RKO (cell line): Measurements from ENCODE around the gene ANK2.
A peak's percentile ranks its signal among the peaks of the same experiment; 100 is the strongest.

ENCODE experiments used
- DNase-seq: peaks from one replicate; pipeline ENCODE4 v3.0.0-alpha.2; 2016; ENCODE audit warnings: low spot score

ANK2 gene

DNA sequence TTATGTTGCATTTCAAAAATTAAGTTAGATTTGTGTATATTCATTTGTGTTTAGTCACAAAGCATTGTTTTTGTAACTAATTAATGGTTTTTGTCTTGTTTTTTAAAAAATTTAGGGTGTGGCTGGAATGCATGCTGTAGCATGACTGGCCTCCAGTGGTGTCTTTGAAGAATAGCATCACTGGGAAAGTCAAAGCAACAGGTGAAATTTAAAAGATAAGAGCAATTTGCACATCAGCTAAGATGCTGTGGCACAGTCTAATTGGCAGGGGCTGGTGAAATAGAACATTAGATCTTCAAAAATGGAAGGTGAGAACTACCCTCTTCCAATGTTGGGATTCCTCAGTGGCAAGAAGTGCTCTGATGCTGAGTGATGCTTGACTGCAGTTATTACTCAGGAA lies 45.3 kb downstream of the ANK2 start:
- DNase-seq, result peak; percentile 41

DNA sequence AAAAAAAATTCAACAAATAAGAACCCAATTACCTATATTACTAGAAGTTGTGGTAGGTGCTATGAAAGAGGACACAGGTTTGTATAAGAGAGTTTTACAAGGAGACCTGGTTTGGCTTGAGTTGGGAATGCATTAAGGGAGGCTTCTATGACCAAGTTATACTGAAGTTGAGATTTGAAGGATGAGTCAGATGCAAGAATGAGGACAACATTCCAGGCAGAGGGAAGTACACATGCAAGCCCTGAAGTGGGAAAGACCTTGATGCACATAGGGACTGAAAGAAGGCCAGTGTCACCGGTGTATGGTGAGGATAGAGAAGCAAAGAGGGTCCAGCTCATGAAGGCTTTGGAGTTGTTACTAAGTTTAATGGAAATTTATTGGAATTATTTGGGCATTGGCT lies 52.2 kb downstream of the ANK2 start:
- peak; percentile 12 for DNase-seq

DNA sequence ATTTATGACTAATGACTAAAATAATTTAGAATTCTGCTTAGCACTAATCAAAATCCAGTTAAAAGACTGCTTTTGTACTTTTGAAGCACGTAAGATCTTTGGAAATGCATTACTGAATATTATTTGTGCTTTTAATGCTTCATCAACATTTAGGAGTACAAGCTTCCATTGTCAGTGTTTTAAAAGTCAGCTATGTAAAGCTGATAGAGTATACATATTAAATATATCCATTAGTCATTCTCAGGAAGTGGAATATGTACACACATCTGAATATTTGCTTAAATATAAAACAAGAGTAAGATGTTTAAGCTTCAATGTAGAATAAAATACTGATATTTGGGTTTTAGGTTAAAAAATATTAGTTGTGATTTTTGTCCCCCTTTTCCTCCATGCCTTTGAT lies 54.1 kb downstream of the ANK2 start:
- no peak for DNase-seq

GRCh38 chr4:113106108-113106507 lies 56.7 kb downstream of the ANK2 start:
- DNase-seq, result peak; percentile 63

- DNase-seq, result no peak
These were observed 59.8 kb downstream of the ANK2 start for GRCh38 chr4:113109106-113109718.

GRCh38 chr4:113112338-113112978 lies 63.0 kb downstream of the ANK2 start:
- no peak for DNase-seq

DNA sequence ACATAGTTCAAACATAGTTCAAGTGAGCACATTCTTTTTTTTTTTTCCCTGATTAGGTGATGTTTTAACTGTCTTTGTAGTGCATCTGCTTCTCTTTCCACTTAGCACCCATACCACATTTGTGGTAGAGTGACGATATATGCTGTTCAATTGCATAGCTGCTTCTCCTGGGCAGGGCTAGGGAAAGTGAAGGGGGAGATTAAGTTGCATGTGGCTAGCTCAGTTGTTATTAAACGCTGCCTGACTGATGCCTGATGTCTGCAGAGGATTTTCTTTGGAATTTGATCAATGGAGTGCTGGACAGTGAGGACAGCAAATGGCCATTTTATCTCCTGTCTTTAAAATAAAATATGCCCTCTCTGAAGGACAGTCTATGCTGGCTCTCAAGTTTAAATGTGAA lies 63.7 kb downstream of the ANK2 start:
- DNase-seq, result no peak

DNA sequence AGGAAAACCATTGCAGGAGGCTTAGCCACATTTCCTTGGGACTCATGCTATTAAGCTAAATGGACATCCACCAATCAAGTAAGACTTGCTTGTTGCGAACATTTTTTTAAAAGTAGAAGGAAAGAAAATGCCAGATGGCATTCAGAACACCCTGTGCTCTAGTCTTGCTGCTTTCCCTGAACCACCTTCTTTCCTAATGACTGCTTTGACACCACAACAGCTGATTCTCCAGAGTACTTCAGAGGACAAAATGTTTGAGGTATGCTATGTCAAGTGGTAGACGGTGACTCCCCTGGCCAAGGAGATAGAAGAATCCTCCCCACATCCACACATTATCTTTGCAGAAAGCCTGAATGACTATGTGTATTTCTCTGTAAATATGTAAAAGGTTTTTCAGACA lies 65.4 kb downstream of the ANK2 start:
- no peak for DNase-seq

DNA sequence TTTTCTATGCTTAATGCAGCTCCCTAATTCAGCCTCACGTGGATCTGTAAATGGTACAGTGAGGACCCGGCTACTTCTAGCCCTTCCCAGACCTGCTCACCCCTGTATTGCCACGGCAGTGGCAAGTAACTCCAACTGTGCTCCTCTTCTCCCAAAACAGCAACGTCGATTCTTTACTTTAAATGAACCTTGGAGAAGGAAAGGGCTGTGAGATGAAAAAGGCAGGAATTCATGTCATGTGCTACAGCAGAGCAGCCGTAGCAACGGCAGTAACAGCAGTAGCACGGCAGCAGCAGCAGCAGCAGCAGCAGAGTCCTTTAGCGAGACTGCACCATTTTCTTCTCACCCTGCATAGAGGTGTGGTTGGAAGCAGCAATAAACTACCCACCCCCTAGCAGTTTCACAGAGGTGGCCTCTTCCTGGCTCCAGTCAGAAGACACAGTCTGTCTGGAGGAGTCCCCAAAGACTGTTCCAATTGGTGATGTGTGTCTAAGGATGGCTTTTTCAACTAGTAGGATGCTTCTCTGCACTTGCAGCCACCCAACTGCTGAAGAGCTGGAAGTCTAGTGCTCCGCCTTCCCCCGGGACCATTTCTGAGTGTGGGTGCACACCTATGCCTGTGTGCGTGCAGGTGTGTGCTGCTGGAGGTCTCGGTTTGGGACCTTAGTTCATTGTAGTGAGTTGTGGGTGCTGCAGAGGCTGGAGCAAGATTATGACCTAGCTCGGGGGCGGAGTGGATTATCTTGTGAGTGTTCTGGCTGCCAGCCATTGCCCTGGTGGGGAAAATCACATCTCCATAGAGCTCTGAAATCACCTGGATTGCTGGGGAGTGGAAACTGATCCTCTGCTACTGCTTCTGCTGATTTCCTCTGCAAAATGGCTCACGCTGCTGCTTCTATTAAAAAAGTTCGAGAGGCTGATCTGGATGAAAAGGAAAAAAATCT lies 67.2 kb downstream of the ANK2 start:
- no peak for DNase-seq

- DNase-seq, result no peak
These were observed 67.9 kb downstream of the ANK2 start for GRCh38 chr4:113117358-113117702.

DNA sequence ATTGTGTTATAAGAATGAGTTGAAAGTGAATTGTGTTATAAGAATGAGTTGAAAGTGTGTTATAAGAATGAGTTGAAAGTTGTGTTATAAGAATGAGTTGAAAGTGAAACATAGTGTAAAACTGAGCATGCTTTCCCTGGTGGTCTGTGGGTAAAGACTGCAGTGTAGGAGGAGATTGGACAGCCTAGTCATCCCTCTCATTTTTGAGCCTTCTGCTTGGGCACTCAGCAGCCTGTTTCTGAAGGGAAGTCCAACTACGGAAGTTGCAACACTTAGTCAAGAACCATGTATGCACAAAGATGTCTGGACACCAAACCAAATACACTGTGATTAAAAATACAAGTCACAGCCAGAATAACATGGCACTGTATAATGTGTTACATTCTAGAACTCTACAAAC lies 72.6 kb downstream of the ANK2 start:
- no peak for DNase-seq

DNA sequence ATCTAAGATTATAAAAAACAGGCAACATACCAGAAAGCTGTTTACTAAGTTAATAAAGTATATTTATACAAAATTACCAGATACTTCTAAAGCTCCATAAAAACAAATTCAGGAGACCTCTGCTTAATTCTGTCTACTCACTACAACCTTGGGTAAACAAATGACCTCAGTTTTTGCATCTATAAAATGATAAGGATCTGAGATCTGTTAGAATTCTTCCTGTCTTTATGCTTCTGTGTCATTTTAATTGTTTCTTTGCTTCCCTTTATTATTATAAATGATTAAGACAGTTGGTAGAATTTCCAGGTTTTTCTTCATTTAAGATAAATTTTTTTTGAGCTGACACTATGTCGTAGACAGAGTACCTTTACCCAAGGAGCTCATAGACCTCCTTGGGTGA lies 76.0 kb downstream of the ANK2 start:
- no peak for DNase-seq

GRCh38 chr4:113131136-113131535 lies 81.7 kb downstream of the ANK2 start:
- no peak for DNase-seq

DNA sequence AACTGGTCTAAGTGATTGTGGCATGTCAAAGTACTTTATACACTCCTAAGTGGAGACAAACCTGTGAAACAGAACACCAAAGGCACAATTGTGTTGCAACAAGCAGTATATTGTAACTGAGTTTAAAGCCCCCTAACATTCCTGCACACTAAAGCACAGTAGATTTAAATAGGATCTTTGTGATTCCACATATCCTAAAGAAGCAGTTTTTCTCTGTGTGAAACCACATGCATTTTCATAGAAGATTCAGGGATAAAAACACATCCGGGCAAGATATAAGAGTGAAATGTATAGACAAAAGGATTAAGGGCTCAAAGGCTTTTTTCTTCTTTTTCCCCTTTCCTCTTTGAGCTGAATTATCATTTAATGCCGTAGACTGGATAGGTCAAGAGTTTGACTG lies 82.2 kb downstream of the ANK2 start:
- DNase-seq, result no peak

DNA sequence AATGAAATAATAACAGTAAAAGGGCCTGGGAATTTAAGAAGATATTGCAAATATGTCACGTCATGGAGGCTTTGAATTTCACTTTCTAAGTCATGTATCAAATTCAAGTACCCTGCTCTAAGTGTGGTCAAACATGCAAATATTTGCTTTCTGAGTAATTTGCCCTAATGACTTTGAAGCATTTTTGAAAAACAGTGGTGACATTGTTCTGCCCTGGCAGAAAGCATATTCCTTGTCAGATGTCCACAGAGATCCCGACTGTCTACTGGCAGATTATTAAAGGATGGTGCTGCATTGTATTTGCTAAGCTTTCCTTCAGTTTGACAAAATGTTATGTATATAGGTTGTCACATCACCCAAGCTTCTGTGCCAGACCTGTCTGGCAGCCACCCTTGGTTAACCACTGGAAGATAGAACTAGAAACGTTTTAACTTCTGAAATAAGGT lies 92.5 kb downstream of the ANK2 start:
- DNase-seq, result peak; percentile 5

DNA sequence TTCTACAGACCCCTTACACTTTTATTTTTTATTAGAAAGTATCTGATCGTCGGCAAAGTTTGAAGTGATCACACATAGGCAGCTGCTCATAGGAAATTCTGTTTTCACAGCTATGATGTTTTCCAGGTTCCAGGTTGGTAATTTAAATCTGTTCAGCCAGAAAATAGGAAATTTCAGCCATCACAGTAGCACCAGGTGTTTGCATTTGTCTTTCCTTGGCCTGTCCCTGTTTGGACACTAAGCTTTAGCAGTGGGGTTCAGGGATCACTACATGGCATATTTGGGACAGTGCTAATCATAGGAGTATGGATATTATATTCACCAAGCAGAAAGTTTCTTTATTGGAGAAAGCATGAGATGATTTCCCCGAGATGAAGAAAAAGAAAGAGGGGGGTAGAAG lies 92.9 kb downstream of the ANK2 start:
- DNase-seq, result no peak

- no peak for DNase-seq
These were observed 94.6 kb downstream of the ANK2 start for GRCh38 chr4:113144091-113144490.

DNA sequence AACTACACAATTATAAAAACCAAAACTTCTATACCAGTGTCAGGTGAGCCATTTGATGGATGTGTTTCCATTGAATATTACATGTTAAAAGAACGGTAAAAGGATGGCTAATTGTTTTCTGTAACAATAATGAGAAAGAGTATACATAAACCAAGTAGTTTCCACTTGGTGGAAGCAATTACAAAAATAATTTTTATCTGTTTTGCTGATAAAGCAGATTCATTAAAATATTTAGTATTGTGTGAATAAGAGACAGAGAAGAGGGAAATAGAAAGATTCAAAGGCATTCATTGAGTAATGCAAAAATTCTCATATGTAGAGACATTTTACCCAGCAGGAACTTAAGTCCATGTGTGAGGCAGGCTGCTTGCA lies 95.7 kb downstream of the ANK2 start:
- DNase-seq, result no peak

DNA sequence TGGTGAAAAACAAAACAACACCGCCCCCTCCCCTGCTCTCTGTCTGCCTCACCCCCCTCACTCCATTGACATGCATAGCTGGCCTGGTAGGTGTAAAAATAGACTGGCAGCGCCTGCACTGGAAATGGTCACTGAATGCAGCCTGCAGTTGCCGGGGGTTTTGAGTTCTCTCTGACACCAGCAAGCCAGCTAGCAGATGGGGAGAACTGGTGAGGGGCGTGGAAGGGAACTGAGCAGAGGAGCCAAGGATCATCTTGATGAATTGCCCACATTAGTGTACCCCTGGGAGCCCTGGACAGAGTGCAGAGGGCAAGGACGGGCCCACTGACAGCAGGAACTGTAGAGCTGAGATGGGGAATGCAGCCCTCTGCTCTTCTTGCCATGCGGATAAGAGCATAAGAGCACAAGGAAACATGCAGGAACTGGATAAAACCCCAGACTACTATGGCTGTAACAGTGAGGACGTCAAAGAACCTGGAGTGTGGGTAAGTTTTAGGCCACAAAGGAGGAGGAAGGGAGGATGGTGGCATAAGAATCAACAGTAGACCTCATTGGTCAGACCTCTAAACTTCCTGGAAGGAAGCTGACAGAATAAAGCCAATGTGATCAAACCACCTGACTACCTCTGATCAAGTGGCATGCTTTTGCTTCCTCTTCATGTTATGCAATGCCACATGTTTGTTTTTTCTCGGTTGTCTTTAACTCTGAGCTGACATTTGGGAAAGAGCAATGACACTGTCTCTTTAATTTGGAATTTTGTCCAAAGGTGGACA lies 96.3 kb downstream of the ANK2 start:
- no peak for DNase-seq

DNA sequence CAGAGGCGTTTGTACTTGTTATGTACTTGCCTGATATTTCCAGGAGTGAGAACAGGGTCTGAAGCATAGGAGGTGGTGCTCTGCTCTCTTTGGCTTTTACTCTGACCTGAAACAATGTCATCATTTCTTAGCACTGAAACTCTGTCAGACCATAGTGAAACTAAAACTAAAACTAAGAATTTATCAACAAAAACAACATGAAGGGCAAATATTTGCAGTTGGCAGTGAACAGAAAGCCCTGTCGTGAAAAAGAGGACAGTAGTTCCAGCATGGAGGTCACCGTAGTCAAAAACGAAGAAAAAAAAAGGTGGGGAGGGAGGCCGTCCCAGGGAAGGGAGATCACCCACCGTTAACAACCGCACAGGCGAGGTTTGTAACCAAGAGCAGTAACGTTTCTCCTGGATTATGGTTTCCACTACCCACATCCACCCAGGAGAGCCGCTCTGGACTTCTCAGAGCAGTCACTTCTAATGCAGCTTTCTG lies 97.5 kb downstream of the ANK2 start:
- no peak for DNase-seq

DNA sequence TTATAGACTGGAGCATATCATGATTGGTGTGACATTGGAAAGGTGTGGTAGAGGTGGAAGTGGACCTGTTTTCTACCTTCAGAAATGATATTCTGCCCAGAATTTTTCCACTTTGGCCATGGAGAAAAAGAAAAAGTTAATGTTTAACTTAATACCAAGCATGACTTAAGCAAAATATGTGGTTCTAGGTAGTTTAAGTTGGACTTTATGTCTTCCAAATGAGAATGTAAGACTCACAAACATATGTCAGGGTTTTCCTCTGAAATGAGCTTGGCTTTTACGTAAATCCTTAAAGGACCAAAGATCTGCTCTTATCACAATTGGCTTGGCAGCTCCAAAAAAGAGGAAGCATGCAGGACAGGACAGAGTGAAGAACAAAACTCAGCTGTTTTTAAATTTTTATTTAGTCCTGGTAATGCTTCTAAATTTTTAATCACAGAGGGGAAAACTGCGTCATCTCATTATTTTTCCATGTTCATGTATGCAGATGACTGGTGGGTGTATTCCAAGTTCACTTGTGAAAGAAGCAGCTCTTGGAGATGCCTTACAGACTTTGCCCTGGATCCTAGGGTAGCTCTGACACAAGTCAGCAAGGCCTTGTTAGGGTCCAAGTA lies 98.2 kb downstream of the ANK2 start:
- no peak for DNase-seq

- DNase-seq, result no peak
These were observed 99.5 kb downstream of the ANK2 start for GRCh38 chr4:113148925-113149324.
